Ovary (tissue), 3 donors: Measurements from ENCODE around the gene ATP5PF.

Source experiments
- CTCF ChIP-seq, 3 donors: fragments of 450-650 bp in 2 of 3; fragments of 200-600 bp in 1 of 3; IDR thresholded peaks; one replicate each; pipeline versions ENCODE4 v1.5.1 to v1.8.0; 2016 to 2022; ENCODE audit warnings: antibody characterized with exemption in 3 of 3, mild to moderate bottlenecking in 1 of 3
- EP300 ChIP-seq: sonication (generic); formaldehyde crosslinking; IDR thresholded peaks from one replicate; pipeline ENCODE4 v1.6.1; 2017; ENCODE audit warnings: antibody characterized with exemption
- POLR2A ChIP-seq: fragments of 450-650 bp; IDR thresholded peaks from one replicate; pipeline ENCODE4 v1.6.1; 2017; ENCODE audit warnings: antibody characterized with exemption, mild to moderate bottlenecking, moderate library complexity
- donor health status: DM: no; HTN: no; CAD: no.

GRCh38 chr21:25708467-25709065 lies 26.1 kb downstream of the ATP5PF start:
- TF ChIP-seq POLR2A = no peak
- TF ChIP-seq EP300 = no peak
- peak; percentile 60 to 69 (median 66) for TF ChIP-seq CTCF (IDR thresholded peaks at IDR 0.05)
